Spleen (tissue), 11 donors: ENCODE data around the gene CXXC4. TPM values are rescaled to one million over a fixed set of nuclear protein-coding genes. Genes with fewer than 3 reads are reported as not detected.

Experiments
- DNase-seq: peaks from one replicate; pipeline ENCODE4 v3.0.0-alpha.2; 2020
- H3K27ac ChIP-seq, 8 donors: fragments of 200-600 bp; sonication (generic) in 7 of 8; 1 replicate in 4 of 8; 2 replicates in 4 of 8; pipeline versions ENCODE4 v1.5.0 to v1.8.0; 2016 to 2021; ENCODE audit warnings: inconsistent platforms in 4 of 8, mild to moderate bottlenecking in 4 of 8, moderate library complexity in 1 of 8
- H3K27me3 ChIP-seq, 7 donors: fragments of 200-600 bp; sonication (generic) in 6 of 7; replicated peaks in 1 of 7; 1 replicate in 4 of 7; 2 replicates in 3 of 7; pipeline versions ENCODE4 v1.5.0 to v1.8.0; 2016 to 2021; ENCODE audit warnings: inconsistent platforms in 3 of 7, mild to moderate bottlenecking in 1 of 7
- H3K36me3 ChIP-seq, 6 donors: fragments of 200-600 bp; sonication (generic) in 5 of 6; 1 replicate in 4 of 6; 2 replicates in 2 of 6; pipeline versions ENCODE4 v1.5.0 to v1.8.0; 2016 to 2021; ENCODE audit warnings: inconsistent platforms in 2 of 6
- H3K4me1 ChIP-seq, 6 donors: fragments of 200-600 bp; sonication (generic) in 5 of 6; 1 replicate in 3 of 6; 2 replicates in 3 of 6; pipeline versions ENCODE4 v1.5.0 to v1.8.0; 2016 to 2021; ENCODE audit warnings: inconsistent platforms in 3 of 6
- H3K4me3 ChIP-seq, 8 donors: fragments of 200-600 bp; sonication (generic) in 7 of 8; 1 replicate in 4 of 8; 2 replicates in 4 of 8; pipeline versions ENCODE4 v1.5.0 to v1.8.0; 2016 to 2021; ENCODE audit warnings: inconsistent platforms in 4 of 8, mild to moderate bottlenecking in 4 of 8, moderate library complexity in 2 of 8
- H3K9me3 ChIP-seq, 8 donors: fragments of 200-600 bp; sonication (generic) in 7 of 8; 1 replicate in 4 of 8; 2 replicates in 4 of 8; pipeline versions ENCODE4 v1.5.0 to v1.8.0; 2016 to 2021; ENCODE audit warnings: inconsistent platforms in 4 of 8
- CTCF ChIP-seq, 11 experiments: fragments of 200-600 bp in 7 of 11; fragments of 450-650 bp in 4 of 11; sonication (generic) in 4 of 11; IDR thresholded peaks in 8 of 11; conservative IDR thresholded peaks in 3 of 11; 1 replicate in 7 of 11; 2 replicates in 4 of 11; pipeline versions ENCODE4 v1.4.0 to v1.8.0; 2016 to 2021; ENCODE audit warnings: antibody characterized with exemption in 11 of 11, inconsistent platforms in 4 of 11, mild to moderate bottlenecking in 1 of 11
- POLR2A ChIP-seq, 3 donors: fragments of 450-650 bp; IDR thresholded peaks; one replicate each; pipeline ENCODE4 v1.5.1; 2017; ENCODE audit warnings: antibody characterized with exemption in 3 of 3, mild to moderate bottlenecking in 1 of 3
- POLR2AphosphoS5 ChIP-seq, 3 donors: sonication (generic); formaldehyde crosslinking; IDR thresholded peaks; one replicate each; pipeline ENCODE4 v1.5.1; 2017; ENCODE audit warnings: antibody characterized with exemption in 3 of 3
- WGBS, 5 donors: extraction: QIAGEN DNeasy Blood & Tissue Kit in 3 of 5; methylation state at CpG; one replicate each; pipeline versions ENCODE4 v1.1.5 to v1.1.7; 2013 to 2018; 5-methylcytosine and 5-hydroxymethylcytosine counted together
- intact Hi-C: fragments of 100-400 bp; cut with DNase I; formaldehyde crosslinking; loops from one replicate; pipeline ENCODE4 v1.15.0; 2023; ENCODE audit warnings: low total_unique reads
- polyA plus RNA-seq, 3 donors: library from polyadenylated mRNA; stranded (reverse); fragments of 200-250 nt; gene quantifications; one replicate each; pipeline ENCODE4 v1.2.1, GENCODE V29; 2013
- total RNA-seq, 7 donors: library from RNA; depleted of rRNA in 3 of 7; stranded (reverse); fragments of >200 nt in 3 of 7; fragmentation: NEBNext Ultra II Directional in 4 of 7; extraction: Animal tissue kit (Norgen Biotek cat#: 25700) in 4 of 7; gene quantifications; one replicate each; pipeline versions ENCODE4 v1.1.0 to v1.2.1, GENCODE V29; 2016 to 2021
- donor health status: healthy with polysubstance abuse.
- donor health status: DM: no; HTN: no; CAD: no; lungs with moderate emphysema.
- donor health status: DM: no; HTN: no; CAD: no.
- donor health status: Bipolar disorder and iron deficiency.
- donor health status: healthy.
- donor health status: DM: no; HTN: no; CAD: no.
- donor health status: DM: yes; HTN: yes; CAD: no.

The CXXC4 gene
- total and polyA plus RNA-seq, 10 donors, result 0.09 to 1.6 (median 0.54) TPM

- Histone ChIP-seq H3K27me3 (no peaks in the 10 kb centered on the region), H3K4me1 (no peaks in the 10 kb centered on the region), H3K36me3 (no peaks in the 10 kb centered on the region), H3K9me3 (no peaks in the 10 kb centered on the region), H3K27ac (no peak overlapping the region), H3K4me3 (no peak overlapping the region)
- no peak for DNase-seq
- TF ChIP-seq CTCF (IDR thresholded peaks at IDR 0.05 in 8 of 11, conservative IDR thresholded peaks at IDR 0.05 in 3 of 11), result no peak
- no peak for TF ChIP-seq POLR2A (IDR thresholded peaks at IDR 0.05)
- no peak for TF ChIP-seq POLR2AphosphoS5 (IDR thresholded peaks at IDR 0.05)
- intact Hi-C loops, result no loop called here
Measured at GRCh38 chr4:104516884-104517283, 22.2 kb upstream of the CXXC4 start.

GRCh38 chr4:104508224-104508623 is 13.5 kb upstream of the CXXC4 start:
- H3K36me3 ChIP-seq, result no peaks in the 10 kb centered on the region
- no peak overlapping the region for H3K4me3 ChIP-seq
- 45 to 61% (median 50%) methylated on average over 1 of the region's 1 CpG for WGBS, 5 donors
- intact Hi-C loops, result no loop called here
- H3K4me1 ChIP-seq, result no peaks in the 10 kb centered on the region
- H3K27me3 ChIP-seq, result peaks cover 0 to 3% (median 0%) of the 10 kb centered on the region in 7 donors
- no peak for TF ChIP-seq POLR2A (IDR thresholded peaks at IDR 0.05)
- TF ChIP-seq POLR2AphosphoS5 (IDR thresholded peaks at IDR 0.05), result no peak
- TF ChIP-seq CTCF (IDR thresholded peaks at IDR 0.05 in 8 of 11, conservative IDR thresholded peaks at IDR 0.05 in 3 of 11), result no peak
- no peak overlapping the region for H3K27ac ChIP-seq
- H3K9me3 ChIP-seq, result no peaks in the 10 kb centered on the region
- DNase-seq, result no peak

GRCh38 chr4:104507112-104507511 is 12.4 kb upstream of the CXXC4 start:
- intact Hi-C loops, result no loop called here
- Histone ChIP-seq H3K4me1 (no peaks in the 10 kb centered on the region), H3K4me3 (no peak overlapping the region), H3K36me3 (no peaks in the 10 kb centered on the region), H3K27ac (no peak overlapping the region), H3K9me3 (no peaks in the 10 kb centered on the region), H3K27me3 (peaks cover 0 to 9% (median 0%) of the 10 kb centered on the region in 7 donors)
- DNase-seq, result no peak
- WGBS, 5 donors, result 33 to 76% (median 60%) methylated on average over 1 of the region's 1 CpG
- TF ChIP-seq CTCF (IDR thresholded peaks at IDR 0.05 in 8 of 11, conservative IDR thresholded peaks at IDR 0.05 in 3 of 11), result no peak
- TF ChIP-seq POLR2A (IDR thresholded peaks at IDR 0.05), result no peak
- no peak for TF ChIP-seq POLR2AphosphoS5 (IDR thresholded peaks at IDR 0.05)

GRCh38 chr4:104504536-104504935 is 9.8 kb upstream of the CXXC4 start:
- no peak for TF ChIP-seq POLR2AphosphoS5 (IDR thresholded peaks at IDR 0.05)
- no peak for TF ChIP-seq CTCF (IDR thresholded peaks at IDR 0.05 in 8 of 11, conservative IDR thresholded peaks at IDR 0.05 in 3 of 11)
- TF ChIP-seq POLR2A (IDR thresholded peaks at IDR 0.05), result no peak
- H3K27ac ChIP-seq, result no peak overlapping the region
- intact Hi-C loops, result no loop called here
- H3K4me1 ChIP-seq, result no peaks in the 10 kb centered on the region
- peaks cover 0 to 24% (median 0%) of the 10 kb centered on the region in 7 donors for H3K27me3 ChIP-seq
- no peaks in the 10 kb centered on the region for H3K9me3 ChIP-seq
- WGBS, 5 donors, result 57 to 73% (median 71%) methylated on average over 2 of the region's 2 CpGs
- H3K4me3 ChIP-seq, result no peak overlapping the region
- DNase-seq, result no peak
- H3K36me3 ChIP-seq, result no peaks in the 10 kb centered on the region
